HL-60 (cell line): ENCODE results near the gene CAMK1D.

Experiments
- DNase-seq, 2 experiments: peaks; one replicate each; pipeline ENCODE4 v3.0.0-alpha.2; 2010 to 2020; ENCODE audit warnings: low read depth in 1 of 2, low spot score in 1 of 2
- H3K27ac ChIP-seq: fragments of 250-450 bp; sonication (Bioruptor Pico); replicated peaks from 2 replicates; pipeline ENCODE4 v1.5.1; 2020; ENCODE audit warnings: mild to moderate bottlenecking, moderate library complexity
- H3K27me3 ChIP-seq: fragments of 250-450 bp; sonication (Bioruptor Pico); 2 replicates; pipeline ENCODE4 v1.5.1; 2021; ENCODE audit warnings: mild to moderate bottlenecking, moderate library complexity; ENCODE audit not compliant: insufficient read depth, poor library complexity, severe bottlenecking
- H3K4me3 ChIP-seq: replicated peaks from 2 replicates; pipeline ENCODE4 v1.5.1; 2011; ENCODE audit warnings: mild to moderate bottlenecking, control low read depth, low read length; ENCODE audit not compliant: insufficient read depth
- CTCF ChIP-seq: IDR thresholded peaks from one replicate; pipeline ENCODE4 v1.5.1; 2011; ENCODE audit warnings: low read length, control low read depth, inconsistent platforms; ENCODE audit not compliant: insufficient read depth
- GABPA ChIP-seq: IDR thresholded peaks from 2 replicates; pipeline ENCODE4 v1.6.1; 2012; ENCODE audit warnings: low read depth
- POLR2AphosphoS5 ChIP-seq: IDR thresholded peaks from 2 replicates; pipeline ENCODE4 v1.6.1; 2012; ENCODE audit warnings: low read depth
- REST ChIP-seq: IDR thresholded peaks from 2 replicates; pipeline ENCODE4 v1.6.1; 2012; ENCODE audit warnings: low read depth; ENCODE audit not compliant: insufficient replicate concordance
- SPI1 ChIP-seq: IDR thresholded peaks from 2 replicates; pipeline ENCODE4 v1.6.1; 2012; ENCODE audit warnings: low read depth, mild to moderate bottlenecking, borderline replicate concordance

Gene CAMK1D

DNA sequence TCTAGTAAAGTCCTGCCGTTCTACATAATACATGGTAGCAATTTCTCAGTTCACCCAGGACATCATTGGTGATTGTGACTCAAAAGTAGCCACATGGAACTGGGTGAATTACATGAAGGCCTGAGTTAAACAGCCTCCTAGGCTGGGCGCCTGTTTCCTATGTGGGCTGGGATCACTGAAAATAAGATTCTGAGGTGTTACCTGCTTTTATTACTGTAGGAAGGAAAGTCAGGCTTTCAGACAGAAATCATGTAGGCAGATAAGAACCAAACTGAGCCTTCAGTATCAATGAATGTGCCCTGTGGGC, 160.4 kb downstream of the CAMK1D start:
- H3K4me3 ChIP-seq = no peak overlapping the region
- no peaks in the 10 kb centered on the region for H3K27me3 ChIP-seq
- no peak for DNase-seq
- no peak overlapping the region for H3K27ac ChIP-seq
- no peak for TF ChIP-seq SPI1
- no peak for TF ChIP-seq REST
- no peak for TF ChIP-seq POLR2AphosphoS5
- TF ChIP-seq GABPA = no peak
- TF ChIP-seq CTCF = no peak

DNA sequence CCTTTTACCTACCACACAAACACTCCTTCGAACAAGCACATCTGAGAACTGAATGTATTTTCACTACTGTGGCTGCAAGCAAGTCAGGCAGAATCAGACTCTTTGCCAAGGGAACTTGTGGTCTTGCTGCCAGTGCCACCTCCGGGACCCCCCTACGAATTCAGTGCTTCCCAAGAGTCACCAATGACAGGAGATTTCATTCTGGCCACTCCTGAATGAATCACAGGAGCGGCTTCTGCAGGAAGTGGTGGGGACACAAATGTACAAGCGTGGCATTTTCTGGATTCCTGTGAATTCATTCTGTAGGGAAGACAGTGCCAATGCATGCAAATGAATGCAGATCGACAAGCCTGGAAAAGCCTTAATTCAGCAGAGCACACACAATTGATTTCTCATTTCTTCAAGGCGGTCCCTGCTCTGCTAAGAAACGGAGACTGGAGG, 161.2 kb downstream of the CAMK1D start:
- no peak for DNase-seq
- Histone ChIP-seq H3K27ac (no peak overlapping the region), H3K4me3 (no peak overlapping the region), H3K27me3 (no peaks in the 10 kb centered on the region)
- TF ChIP-seq REST (no peak), SPI1 (no peak), GABPA (no peak), POLR2AphosphoS5 (no peak), CTCF (no peak)

DNA sequence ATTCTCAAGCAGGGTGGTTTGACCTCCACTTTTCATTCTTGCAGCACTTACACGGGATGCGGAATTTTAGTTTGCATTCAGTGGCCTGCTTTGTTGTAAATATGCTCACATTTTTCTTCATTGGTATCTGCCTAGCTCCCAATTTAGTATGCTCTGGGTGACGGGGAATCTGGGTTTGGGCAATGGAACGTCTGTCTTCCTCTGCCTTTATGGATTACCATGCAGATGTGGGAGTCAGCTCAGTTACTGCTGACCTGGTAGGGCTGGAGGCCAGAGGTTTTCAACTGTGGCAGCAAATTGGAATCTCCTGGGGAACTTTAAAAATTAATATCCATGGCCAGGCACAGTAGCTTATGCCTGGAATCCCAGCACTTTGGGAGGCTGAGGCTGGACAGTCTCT, 161.6 kb downstream of the CAMK1D start:
- Histone ChIP-seq H3K4me3 (no peak overlapping the region), H3K27me3 (no peaks in the 10 kb centered on the region), H3K27ac (no peak overlapping the region)
- no peak for DNase-seq
- TF ChIP-seq SPI1 (no peak), GABPA (no peak), CTCF (no peak), REST (no peak), POLR2AphosphoS5 (no peak)
